Glutamatergic neuron (in vitro differentiated cells): ENCODE results near the gene THBS2. TPM values are rescaled to one million over a fixed set of nuclear protein-coding genes. Genes with fewer than 3 reads are reported as not detected.

ENCODE experiments used
- DNase-seq: peaks from one replicate; pipeline ENCODE4 v3.0.0; 2022
- H3K27ac Mint-ChIP-seq: one replicate; pipeline ENCODE4 v1.8.0; 2020; ENCODE audit warnings: mild to moderate bottlenecking, mixed read lengths, inconsistent platforms; ENCODE audit not compliant: unreplicated experiment
- H3K27me3 Mint-ChIP-seq: one replicate; pipeline ENCODE4 v1.8.0; 2020; ENCODE audit warnings: mild to moderate bottlenecking, moderate library complexity, mixed read lengths, inconsistent platforms; ENCODE audit not compliant: unreplicated experiment
- H3K36me3 Mint-ChIP-seq: one replicate; pipeline ENCODE4 v1.8.0; 2020; ENCODE audit warnings: mild to moderate bottlenecking, mixed read lengths, inconsistent platforms; ENCODE audit not compliant: unreplicated experiment
- H3K4me1 Mint-ChIP-seq: one replicate; pipeline ENCODE4 v1.8.0; 2020; ENCODE audit warnings: mild to moderate bottlenecking, low read depth, mixed read lengths, inconsistent platforms; ENCODE audit not compliant: unreplicated experiment
- H3K4me3 Mint-ChIP-seq: one replicate; pipeline ENCODE4 v1.8.0; 2020; ENCODE audit warnings: mild to moderate bottlenecking, mixed read lengths, inconsistent platforms; ENCODE audit not compliant: unreplicated experiment
- H3K9me3 Mint-ChIP-seq: one replicate; pipeline ENCODE4 v1.8.0; 2020; ENCODE audit warnings: mild to moderate bottlenecking, moderate library complexity, mixed read lengths, inconsistent platforms; ENCODE audit not compliant: unreplicated experiment
- CTCF ChIP-seq: fragments of 200-600 bp; sonication (generic); IDR thresholded peaks from one replicate; pipeline ENCODE4 v1.5.0; 2021; ENCODE audit not compliant: partially characterized antibody, unreplicated experiment
- total RNA-seq: library from RNA; stranded (reverse); fragmentation: NEBNext Ultra II Directional; extraction: Animal tissue kit (Norgen Biotek cat#: 25700); gene quantifications from one replicate; pipeline ENCODE4 v1.2.1, GENCODE V29; 2021; ENCODE audit not compliant: unreplicated experiment

THBS2 gene
- total RNA-seq, 1 donor from 2014 or later, result 3.1 TPM

- Mint-ChIP-seq H3K36me3 (peaks cover 1% of the 10 kb centered on the region), H3K27ac (no peak overlapping the region), H3K4me1 (peaks cover 36% of the 10 kb centered on the region), H3K4me3 (peak overlapping the region; percentile 85), H3K27me3 (peaks cover 10% of the 10 kb centered on the region), H3K9me3 (peaks cover 2% of the 10 kb centered on the region)
- DNase-seq, result no peak
- no peak for TF ChIP-seq CTCF
Observed at GRCh38 chr6:169251822-169252504, 1.7 kb downstream of the THBS2 start.

- H3K9me3 Mint-ChIP-seq, result peaks cover 2% of the 10 kb centered on the region
- H3K36me3 Mint-ChIP-seq, result no peaks in the 10 kb centered on the region
- H3K27me3 Mint-ChIP-seq, result peaks cover 9% of the 10 kb centered on the region
- no peak for DNase-seq
- TF ChIP-seq CTCF, result no peak
- H3K27ac Mint-ChIP-seq, result no peak overlapping the region
- H3K4me1 Mint-ChIP-seq, result peaks cover 36% of the 10 kb centered on the region
- no peak overlapping the region for H3K4me3 Mint-ChIP-seq
Observed at GRCh38 chr6:169251371-169251802, 2.3 kb downstream of the THBS2 start.

GRCh38 chr6:169250660-169251059 is 3.0 kb downstream of the THBS2 start:
- Mint-ChIP-seq H3K4me3 (peak overlapping the region; percentile 25), H3K4me1 (peaks cover 36% of the 10 kb centered on the region), H3K27me3 (peaks cover 9% of the 10 kb centered on the region), H3K36me3 (no peaks in the 10 kb centered on the region), H3K27ac (no peak overlapping the region), H3K9me3 (peaks cover 1% of the 10 kb centered on the region)
- TF ChIP-seq CTCF, result no peak
- DNase-seq, result no peak

GRCh38 chr6:169249057-169249456 is 4.6 kb downstream of the THBS2 start:
- TF ChIP-seq CTCF, result no peak
- Mint-ChIP-seq H3K9me3 (peaks cover 1% of the 10 kb centered on the region), H3K4me3 (no peak overlapping the region), H3K36me3 (no peaks in the 10 kb centered on the region), H3K27ac (no peak overlapping the region), H3K27me3 (peaks cover 9% of the 10 kb centered on the region), H3K4me1 (peaks cover 27% of the 10 kb centered on the region)
- DNase-seq, result no peak

GRCh38 chr6:169248521-169248971 is 5.1 kb downstream of the THBS2 start:
- Mint-ChIP-seq H3K9me3 (peaks cover 1% of the 10 kb centered on the region), H3K36me3 (no peaks in the 10 kb centered on the region)

More at GRCh38 chr6:169248521-169248971, 5.1 kb downstream of the THBS2 start:
- peaks cover 9% of the 10 kb centered on the region for H3K27me3 Mint-ChIP-seq
- H3K4me1 Mint-ChIP-seq, result peaks cover 23% of the 10 kb centered on the region
- TF ChIP-seq CTCF, result no peak
- DNase-seq, result no peak
- H3K27ac Mint-ChIP-seq, result no peak overlapping the region
- H3K4me3 Mint-ChIP-seq, result no peak overlapping the region
